SK-N-MC (cell line): Measurements from ENCODE around the gene DUSP3.

Experiments
- DNase-seq: peaks from one replicate; pipeline ENCODE4 v3.0.0-alpha.2; 2011; ENCODE audit warnings: low read depth, low spot score
- H3K27ac ChIP-seq: fragments of 200-600 bp; sonication (generic); 2 replicates; pipeline ENCODE4 v1.5.1; 2016; ENCODE audit warnings: mixed run types
- H3K36me3 ChIP-seq: fragments of 200-600 bp; sonication (generic); 2 replicates; pipeline ENCODE4 v1.6.1; 2017; ENCODE audit warnings: antibody characterized with exemption, low read length, mixed read lengths; ENCODE audit not compliant: insufficient read depth
- H3K4me3 ChIP-seq: fragments of 200-600 bp; sonication (generic); 2 replicates; pipeline ENCODE4 v1.5.1; 2016
- H3K9ac ChIP-seq: fragments of 200-600 bp; sonication (generic); 2 replicates; pipeline ENCODE4 v1.8.0; 2017; ENCODE audit warnings: mixed run types, mixed read lengths; ENCODE audit not compliant: insufficient read length
- H3K9me3 ChIP-seq: fragments of 200-600 bp; sonication (generic); 2 replicates; pipeline ENCODE4 v1.6.1; 2017; ENCODE audit warnings: low read depth, mild to moderate bottlenecking, antibody characterized with exemption, low read length, moderate library complexity, mixed read lengths
- EZH2 ChIP-seq: fragments of 200-600 bp; sonication (generic); IDR thresholded peaks from one replicate; pipeline ENCODE4 v1.6.1; 2017; ENCODE audit warnings: antibody characterized with exemption
- FOXP2 ChIP-seq: optimal IDR thresholded peaks from 2 replicates; pipeline ENCODE3; 2011; ENCODE audit warnings: mild to moderate bottlenecking, moderate library complexity; ENCODE audit not compliant: insufficient read depth; ENCODE audit errors: extremely low read length, control extremely low read depth
- POLR2AphosphoS5 ChIP-seq: IDR thresholded peaks from 2 replicates; pipeline ENCODE4 v1.6.1; 2012; ENCODE audit warnings: mild to moderate bottlenecking, low read depth, low read length, borderline replicate concordance

DUSP3 gene

GRCh38 chr17:43740541-43740940 is 38.2 kb downstream of the DUSP3 start:
- no peak overlapping the region for H3K9ac ChIP-seq
- H3K4me3 ChIP-seq, result no peak overlapping the region
- TF ChIP-seq POLR2AphosphoS5, result no peak
- TF ChIP-seq FOXP2, result no peak
- no peak for TF ChIP-seq EZH2
- H3K36me3 ChIP-seq, result no peaks in the 10 kb centered on the region
- H3K9me3 ChIP-seq, result no peaks in the 10 kb centered on the region
- H3K27ac ChIP-seq, result no peak overlapping the region
- DNase-seq, result no peak

- no peak for DNase-seq
- H3K4me3 ChIP-seq, result no peak overlapping the region
- H3K9ac ChIP-seq, result no peak overlapping the region
- no peaks in the 10 kb centered on the region for H3K36me3 ChIP-seq
- TF ChIP-seq EZH2, result no peak
- TF ChIP-seq POLR2AphosphoS5, result no peak
- no peak for TF ChIP-seq FOXP2
- no peaks in the 10 kb centered on the region for H3K9me3 ChIP-seq
- H3K27ac ChIP-seq, result no peak overlapping the region
Measured at GRCh38 chr17:43737722-43738121, 41.1 kb downstream of the DUSP3 start.

GRCh38 chr17:43736389-43736788 is 42.4 kb downstream of the DUSP3 start:
- Histone ChIP-seq H3K9ac (no peak overlapping the region), H3K27ac (no peak overlapping the region), H3K9me3 (no peaks in the 10 kb centered on the region), H3K4me3 (no peak overlapping the region), H3K36me3 (no peaks in the 10 kb centered on the region)
- no peak for DNase-seq
- TF ChIP-seq POLR2AphosphoS5 (no peak), FOXP2 (no peak), EZH2 (no peak)

GRCh38 chr17:43734376-43734775 is 44.4 kb downstream of the DUSP3 start:
- no peaks in the 10 kb centered on the region for H3K36me3 ChIP-seq
- no peak overlapping the region for H3K9ac ChIP-seq
- H3K4me3 ChIP-seq, result no peak overlapping the region
- TF ChIP-seq POLR2AphosphoS5 (no peak), FOXP2 (no peak), EZH2 (no peak)
- H3K27ac ChIP-seq, result no peak overlapping the region
- no peak for DNase-seq
- H3K9me3 ChIP-seq, result no peaks in the 10 kb centered on the region

- no peak overlapping the region for H3K9ac ChIP-seq
- no peak overlapping the region for H3K4me3 ChIP-seq
- TF ChIP-seq POLR2AphosphoS5, result no peak
- TF ChIP-seq EZH2, result no peak
- no peak for TF ChIP-seq FOXP2
- H3K27ac ChIP-seq, result no peak overlapping the region
- H3K9me3 ChIP-seq, result no peaks in the 10 kb centered on the region
- H3K36me3 ChIP-seq, result no peaks in the 10 kb centered on the region
- no peak for DNase-seq
Measured at GRCh38 chr17:43733956-43734355, 44.8 kb downstream of the DUSP3 start.

DNA sequence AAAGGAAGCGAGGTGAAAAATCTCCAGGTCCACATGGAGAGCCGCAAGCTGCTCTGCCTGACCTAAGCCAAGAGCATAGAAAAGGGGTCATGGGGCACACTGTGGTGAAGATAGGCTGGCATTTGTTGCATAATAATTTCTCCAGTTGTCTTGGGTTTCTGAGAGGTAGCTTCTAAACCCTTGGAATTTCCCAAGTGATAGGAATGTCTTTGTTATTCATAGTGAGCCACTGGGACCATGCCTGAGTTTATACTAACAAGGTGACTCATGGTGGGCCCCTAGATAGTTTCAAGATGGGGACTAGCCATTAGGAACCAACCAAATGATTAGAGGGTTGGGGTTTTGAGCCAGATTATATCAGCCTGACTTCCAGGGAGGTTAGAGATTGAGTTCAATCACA is 45.8 kb downstream of the DUSP3 start:
- Histone ChIP-seq H3K27ac (no peak overlapping the region), H3K4me3 (no peak overlapping the region), H3K9me3 (no peaks in the 10 kb centered on the region), H3K36me3 (no peaks in the 10 kb centered on the region), H3K9ac (no peak overlapping the region)
- no peak for TF ChIP-seq POLR2AphosphoS5
- no peak for TF ChIP-seq EZH2
- TF ChIP-seq FOXP2, result no peak
- no peak for DNase-seq

DNA sequence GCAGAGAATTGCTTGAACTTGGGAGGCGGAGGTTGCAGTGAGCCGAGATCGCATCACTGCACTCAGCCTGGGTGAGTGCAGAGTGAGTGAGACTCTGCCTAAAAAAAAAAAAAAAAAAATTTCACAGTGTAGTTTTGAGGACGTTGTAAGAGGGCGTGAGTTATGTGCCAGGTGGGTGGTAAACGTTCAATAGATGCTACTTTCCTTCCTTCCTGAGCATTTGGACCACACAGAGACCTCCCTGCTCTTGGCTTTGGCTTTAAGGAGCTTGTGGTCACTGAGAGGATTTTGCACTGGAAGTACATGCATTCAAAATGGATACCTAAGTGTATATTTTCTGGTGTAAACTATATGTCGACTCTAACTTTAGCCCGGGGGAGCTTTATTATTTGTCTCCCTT is 50.7 kb downstream of the DUSP3 start:
- no peak for TF ChIP-seq EZH2
- TF ChIP-seq POLR2AphosphoS5, result no peak
- TF ChIP-seq FOXP2, result no peak
- Histone ChIP-seq H3K4me3 (no peak overlapping the region), H3K36me3 (no peaks in the 10 kb centered on the region), H3K9ac (no peak overlapping the region), H3K9me3 (no peaks in the 10 kb centered on the region), H3K27ac (no peak overlapping the region)
- DNase-seq, result no peak

DNA sequence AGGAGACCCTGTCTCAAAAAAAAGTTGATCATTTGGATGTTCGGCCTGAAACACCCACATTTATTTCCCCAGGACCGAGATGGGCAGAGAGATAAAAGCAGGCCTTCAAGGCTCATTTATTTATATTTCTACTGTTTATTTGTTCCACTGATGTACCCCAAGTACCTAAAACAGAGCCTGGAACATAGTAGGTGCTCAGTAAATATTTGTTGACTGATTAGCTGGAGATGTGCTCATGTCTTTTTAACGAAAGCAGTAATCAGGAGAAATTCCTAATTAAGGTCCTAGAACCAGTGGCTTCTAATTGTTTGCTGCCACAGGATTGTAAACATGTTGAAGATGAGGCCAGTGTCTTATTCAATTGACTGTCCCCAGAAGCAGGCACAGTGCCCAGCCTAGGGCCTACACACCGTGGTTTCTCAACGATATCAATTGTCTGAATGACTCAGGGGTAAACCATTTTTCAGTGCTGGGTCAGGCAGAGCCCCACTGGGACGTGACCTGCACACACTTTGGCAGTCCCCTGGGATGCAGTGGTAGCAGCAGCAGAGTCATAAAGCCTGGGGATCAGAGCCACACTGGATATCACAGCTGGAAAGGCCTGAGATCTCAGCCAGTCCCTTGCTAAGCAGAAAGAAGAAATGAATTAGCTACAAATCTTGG is 54.9 kb downstream of the DUSP3 start:
- DNase-seq, result no peak
- H3K27ac ChIP-seq, result no peak overlapping the region
- H3K9me3 ChIP-seq, result no peaks in the 10 kb centered on the region

GRCh38 chr17:43722870-43723665 is 55.7 kb downstream of the DUSP3 start:
- TF ChIP-seq POLR2AphosphoS5 (no peak), FOXP2 (no peak), EZH2 (no peak)
- no peak for DNase-seq
- no peaks in the 10 kb centered on the region for H3K36me3 ChIP-seq
- no peak overlapping the region for H3K27ac ChIP-seq
- no peak overlapping the region for H3K4me3 ChIP-seq
- no peaks in the 10 kb centered on the region for H3K9me3 ChIP-seq
- H3K9ac ChIP-seq, result no peak overlapping the region

More for the DNA sequence above, 54.9 kb downstream of the DUSP3 start:
- TF ChIP-seq POLR2AphosphoS5, result no peak
- no peak for TF ChIP-seq EZH2
- TF ChIP-seq FOXP2, result no peak
- no peak overlapping the region for H3K4me3 ChIP-seq
- H3K9ac ChIP-seq, result no peak overlapping the region
- H3K36me3 ChIP-seq, result no peaks in the 10 kb centered on the region
